Body of pancreas (tissue), 4 donors: ENCODE results near the gene MFAP4. TPM values are rescaled to one million over a fixed set of nuclear protein-coding genes. Genes with fewer than 3 reads are reported as not detected.
A peak's percentile ranks its signal among the peaks of the same experiment; 100 is the strongest.

Experiments used
- ATAC-seq: fragments of 150-250 bp; one replicate; pipeline ENCODE4 v1.9.1; 2016
- DNase-seq, 4 donors: peaks; one replicate each; pipeline ENCODE4 v3.0.0-alpha.2; 2019
- H3K27ac ChIP-seq, 4 donors: fragments of 200-600 bp; sonication (generic); 1 replicate in 3 of 4; 2 replicates in 1 of 4; pipeline versions ENCODE4 v1.5.1 to v1.6.1; 2016 to 2019; ENCODE audit warnings: mild to moderate bottlenecking in 1 of 4, mixed read lengths in 1 of 4, moderate library complexity in 1 of 4
- H3K27me3 ChIP-seq, 2 donors: fragments of 200-600 bp; sonication (generic); one replicate each; pipeline ENCODE4 v1.6.0; 2016; ENCODE audit warnings: mild to moderate bottlenecking in 1 of 2
- H3K36me3 ChIP-seq, 2 donors: fragments of 200-600 bp; sonication (generic); replicated peaks in 1 of 2; 2 replicates each; pipeline ENCODE4 v1.5.1; 2016; ENCODE audit warnings: low read depth in 2 of 2; ENCODE audit not compliant: insufficient read depth in 1 of 2
- H3K4me1 ChIP-seq: fragments of 200-600 bp; sonication (generic); one replicate; pipeline ENCODE4 v1.6.0; 2016
- H3K4me3 ChIP-seq, 2 donors: fragments of 200-600 bp; sonication (generic); 1 replicate in 1 of 2; 2 replicates in 1 of 2; pipeline ENCODE4 v1.5.1; 2016 to 2019
- H3K9me3 ChIP-seq, 3 donors: fragments of 200-600 bp; sonication (generic); 1 replicate in 2 of 3; 2 replicates in 1 of 3; pipeline ENCODE4 v1.5.1; 2016
- POLR2A ChIP-seq, 3 donors: fragments of 450-650 bp; IDR thresholded peaks; one replicate each; pipeline ENCODE4 v1.6.1; 2016; ENCODE audit warnings: antibody characterized with exemption in 3 of 3, mild to moderate bottlenecking in 2 of 3
- WGBS, 2 donors: methylation state at CpG; one replicate each; pipeline ENCODE4 v1.1.5; 2017; 5-methylcytosine and 5-hydroxymethylcytosine counted together
- intact Hi-C: fragments of 100-400 bp; cut with DNase I; formaldehyde crosslinking; loops from one replicate; pipeline ENCODE4 v1.15.1; 2023
- total RNA-seq, 2 donors: library from RNA; depleted of rRNA; stranded (reverse); fragments of >200 nt; gene quantifications; one replicate each; pipeline ENCODE4 v1.1.0, GENCODE V29; 2016
- TF ChIP-seq, protein P1 (sequence below), 7 experiments: fragments of 450-650 bp in 4 of 7; fragments of 200-600 bp in 3 of 7; sonication (generic) in 3 of 7; IDR thresholded peaks; one replicate each; pipeline ENCODE4 v1.5.1; 2016 to 2019; ENCODE audit warnings: antibody characterized with exemption in 7 of 7

MFAP4 gene
- total RNA-seq, 2 donors from 2014 or later: 25.7 to 35.3 TPM

DNA sequence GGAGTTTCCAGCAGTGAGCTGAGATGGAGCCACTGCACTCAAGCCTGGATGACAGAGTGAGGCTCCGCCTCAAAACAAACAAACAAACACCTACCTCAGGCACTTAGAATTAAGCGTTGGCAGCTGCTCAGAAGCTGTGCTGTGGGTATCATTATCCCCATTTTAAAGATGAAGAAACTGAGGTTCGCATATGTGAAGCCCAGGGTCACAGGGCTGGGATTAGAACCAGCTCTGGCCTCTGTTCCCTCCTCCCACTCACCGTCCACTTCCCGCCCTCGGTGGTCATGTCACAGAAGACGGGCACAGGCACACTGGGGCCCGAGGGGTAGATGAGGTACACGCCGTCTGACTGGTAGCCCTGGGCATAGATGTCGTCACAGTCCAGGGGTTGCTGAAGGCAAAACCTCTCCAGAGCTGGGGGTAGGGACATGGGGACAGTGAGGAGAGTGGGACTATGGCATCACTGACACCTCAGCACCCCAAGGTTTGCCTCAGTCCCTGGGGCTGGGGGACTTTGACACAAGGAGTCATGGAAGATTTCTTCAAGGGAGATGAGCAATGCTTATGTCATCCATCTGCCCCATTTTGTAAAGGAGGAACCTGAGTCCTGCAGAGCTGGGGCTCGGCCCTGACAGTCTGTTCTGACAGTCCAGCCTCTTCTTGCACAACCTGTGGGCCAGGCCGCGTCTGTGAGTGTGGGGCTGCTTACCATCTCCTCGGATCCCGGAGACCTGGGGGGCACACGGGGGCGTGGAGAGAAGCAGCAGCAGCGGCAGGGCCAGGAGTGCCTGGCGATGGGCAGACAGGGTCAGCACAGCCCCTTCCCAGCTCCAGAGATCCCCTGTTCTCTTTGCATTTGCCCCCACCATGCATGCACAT is 700 bp downstream of the MFAP4 start:
- H3K27ac ChIP-seq: peak overlapping the region in 2 of 4 donors; percentile 13 to 44
- no peaks in the 10 kb centered on the region for H3K27me3 ChIP-seq
- no peak for TF ChIP-seq POLR2A (IDR thresholded peaks at IDR 0.05)
- TF ChIP-seq, protein P1, sequence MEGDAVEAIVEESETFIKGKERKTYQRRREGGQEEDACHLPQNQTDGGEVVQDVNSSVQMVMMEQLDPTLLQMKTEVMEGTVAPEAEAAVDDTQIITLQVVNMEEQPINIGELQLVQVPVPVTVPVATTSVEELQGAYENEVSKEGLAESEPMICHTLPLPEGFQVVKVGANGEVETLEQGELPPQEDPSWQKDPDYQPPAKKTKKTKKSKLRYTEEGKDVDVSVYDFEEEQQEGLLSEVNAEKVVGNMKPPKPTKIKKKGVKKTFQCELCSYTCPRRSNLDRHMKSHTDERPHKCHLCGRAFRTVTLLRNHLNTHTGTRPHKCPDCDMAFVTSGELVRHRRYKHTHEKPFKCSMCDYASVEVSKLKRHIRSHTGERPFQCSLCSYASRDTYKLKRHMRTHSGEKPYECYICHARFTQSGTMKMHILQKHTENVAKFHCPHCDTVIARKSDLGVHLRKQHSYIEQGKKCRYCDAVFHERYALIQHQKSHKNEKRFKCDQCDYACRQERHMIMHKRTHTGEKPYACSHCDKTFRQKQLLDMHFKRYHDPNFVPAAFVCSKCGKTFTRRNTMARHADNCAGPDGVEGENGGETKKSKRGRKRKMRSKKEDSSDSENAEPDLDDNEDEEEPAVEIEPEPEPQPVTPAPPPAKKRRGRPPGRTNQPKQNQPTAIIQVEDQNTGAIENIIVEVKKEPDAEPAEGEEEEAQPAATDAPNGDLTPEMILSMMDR (IDR thresholded peaks at IDR 0.05): no peak
- intact Hi-C loops: no loop called here
- ATAC-seq (peak; percentile 33), DNase-seq (peak in 3 of 4 donors; percentile 35 to 68 (median 39))
- WGBS, 2 donors: 51 to 67% methylated on average over 17 to 20 of the region's 20 CpGs
- no peak overlapping the region for H3K4me3 ChIP-seq
- no peaks in the 10 kb centered on the region for H3K9me3 ChIP-seq
- H3K4me1 ChIP-seq: no peaks in the 10 kb centered on the region
- H3K36me3 ChIP-seq: peaks cover 0 to 8% of the 10 kb centered on the region in 2 donors

DNA sequence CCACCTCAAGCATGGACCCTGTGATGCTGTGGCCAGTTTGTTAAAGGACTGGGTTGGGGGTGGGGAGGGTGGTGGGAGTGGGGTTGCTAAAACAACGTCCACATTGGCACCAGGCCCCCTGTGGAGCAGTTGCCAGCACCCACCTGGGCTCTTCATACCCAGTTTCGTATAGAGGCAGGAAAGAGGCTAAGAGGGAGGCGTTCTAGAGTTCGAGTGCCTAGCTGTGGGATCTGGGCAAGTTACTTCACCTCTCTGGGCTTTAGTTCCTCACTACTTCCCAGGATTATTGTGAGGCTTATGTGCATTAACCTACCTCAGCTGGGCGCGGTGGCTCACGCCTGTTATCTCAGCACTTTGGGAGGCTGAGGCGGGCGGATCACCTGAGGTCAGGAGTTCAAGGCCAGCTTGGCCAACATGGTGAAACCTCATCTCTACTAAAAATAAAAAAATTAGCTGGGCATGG is 1.4 kb downstream of the MFAP4 start:
- H3K4me3 ChIP-seq: no peak overlapping the region
- peaks cover 0 to 13% of the 10 kb centered on the region in 2 donors for H3K36me3 ChIP-seq
- intact Hi-C loops: no loop called here
- WGBS, 2 donors: 89 to 94% methylated on average over 9 of the region's 9 CpGs
- H3K9me3 ChIP-seq: no peaks in the 10 kb centered on the region
- peak overlapping the region in 2 of 4 donors; percentile 16 to 39 for H3K27ac ChIP-seq
- no peaks in the 10 kb centered on the region for H3K27me3 ChIP-seq
- ATAC-seq (no peak), DNase-seq (peak in 1 of 4 donors; percentile 5)
- TF ChIP-seq, protein P1 (IDR thresholded peaks at IDR 0.05): no peak
- H3K4me1 ChIP-seq: no peaks in the 10 kb centered on the region

DNA sequence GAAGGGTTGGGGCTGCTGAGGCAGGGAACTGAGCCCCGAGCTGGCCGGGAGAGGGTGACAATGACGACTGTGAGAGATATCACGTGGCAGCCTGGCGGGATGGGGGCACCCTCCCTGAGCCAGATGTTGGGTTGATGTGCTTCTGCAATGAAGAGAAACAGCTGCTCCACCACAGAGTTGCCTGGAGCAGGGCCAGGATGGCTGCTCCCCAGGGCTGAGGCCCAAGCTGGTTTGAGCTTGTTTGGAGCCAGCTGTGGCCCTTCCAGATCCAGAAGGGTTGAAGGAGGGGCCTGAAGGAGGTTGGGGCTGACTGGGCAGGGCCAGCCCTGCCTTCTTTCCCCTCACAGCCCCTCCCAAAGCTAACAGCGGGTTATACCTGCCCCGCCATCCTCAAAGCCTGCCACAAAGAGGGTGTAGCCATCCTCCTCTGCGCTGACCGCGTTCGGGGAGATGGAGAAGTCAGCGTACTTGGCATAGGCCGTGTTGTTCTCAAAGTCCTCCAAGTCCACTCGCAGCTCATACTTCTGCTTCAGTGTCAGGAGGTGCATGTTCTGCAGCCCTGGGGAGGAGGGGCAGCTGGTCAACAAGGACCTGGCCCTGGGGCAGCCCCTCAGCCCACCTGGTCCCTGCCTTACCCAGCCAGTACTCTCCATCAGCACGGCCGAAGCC is 2.1 kb downstream of the MFAP4 start:
- DNase-seq (peak in 3 of 4 donors; percentile 47 to 51 (median 51)), ATAC-seq (peak; percentile 16)
- no peak overlapping the region for H3K4me3 ChIP-seq
- peak overlapping the region in 2 of 4 donors; percentile 16 to 39 for H3K27ac ChIP-seq
- H3K4me1 ChIP-seq: no peaks in the 10 kb centered on the region
- H3K9me3 ChIP-seq: no peaks in the 10 kb centered on the region
- intact Hi-C loops: no loop called here
- H3K27me3 ChIP-seq: no peaks in the 10 kb centered on the region
- H3K36me3 ChIP-seq: peaks cover 0 to 13% of the 10 kb centered on the region in 2 donors
- no peak for TF ChIP-seq POLR2A (IDR thresholded peaks at IDR 0.05)
- TF ChIP-seq, protein P1 (IDR thresholded peaks at IDR 0.05): no peak
- WGBS, 2 donors: 73 to 93% methylated on average over 14 to 16 of the region's 16 CpGs

DNA sequence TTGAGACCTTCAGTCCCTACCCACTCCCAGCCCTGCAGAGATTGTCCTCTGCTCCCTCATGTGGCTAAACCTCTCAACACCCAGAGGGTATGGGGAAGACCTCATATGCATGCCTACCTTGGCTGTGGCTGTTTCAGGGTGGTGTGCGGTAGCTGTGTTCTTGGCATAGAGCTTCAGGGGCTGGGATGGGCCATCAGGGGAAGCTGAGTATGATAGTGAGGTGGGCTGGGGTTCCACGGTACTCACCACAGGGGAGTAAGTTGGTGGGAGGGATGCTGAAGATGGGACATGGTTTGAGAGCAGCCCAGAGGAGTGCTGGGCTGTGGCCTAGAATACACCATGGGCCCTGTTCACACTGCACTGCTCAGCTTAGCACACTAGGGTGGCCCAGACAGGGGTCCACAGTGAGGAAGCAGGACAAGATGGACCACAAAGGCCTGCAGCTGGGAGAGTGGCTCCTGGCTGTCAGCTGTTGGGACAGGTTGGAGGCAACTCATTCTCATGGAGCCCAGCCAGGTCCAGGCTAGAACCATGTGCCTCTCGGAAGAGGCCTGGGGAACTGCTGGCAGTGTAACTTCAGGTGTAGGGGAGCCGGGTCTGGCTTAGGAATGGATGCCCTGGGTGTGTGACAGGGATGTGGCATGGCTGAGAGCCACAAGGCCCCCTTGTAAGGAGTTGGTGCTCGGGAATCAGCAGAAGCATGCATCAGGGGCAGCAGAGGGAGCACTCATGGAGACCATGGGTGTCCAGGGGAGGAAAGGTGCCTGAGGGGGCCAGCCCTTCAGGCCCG is 3.1 kb downstream of the MFAP4 start:
- peak overlapping the region in 1 of 4 donors; percentile 14 for H3K27ac ChIP-seq
- H3K36me3 ChIP-seq: peaks cover 0 to 13% of the 10 kb centered on the region in 2 donors
- H3K4me1 ChIP-seq: peaks cover 9% of the 10 kb centered on the region
- no peak overlapping the region for H3K4me3 ChIP-seq
- no peak for ATAC-seq
- H3K9me3 ChIP-seq: no peaks in the 10 kb centered on the region
- TF ChIP-seq, protein P1 (IDR thresholded peaks at IDR 0.05): no peak
- TF ChIP-seq POLR2A (IDR thresholded peaks at IDR 0.05): no peak
- H3K27me3 ChIP-seq: no peaks in the 10 kb centered on the region
- DNase-seq: peak in 1 of 4 donors; percentile 15
- intact Hi-C loops: no loop called here
- 90 to 93% methylated on average over 6 of the region's 6 CpGs for WGBS, 2 donors
